Osteoblast (primary cell): ENCODE results near the gene GDF9. TPM values are rescaled to one million over a fixed set of nuclear protein-coding genes. Genes with fewer than 3 reads are reported as not detected.

ENCODE experiments used
- DNase-seq: peaks from one replicate; pipeline ENCODE4 v3.0.0; 2011; ENCODE audit warnings: low spot score, mixed read lengths; ENCODE audit not compliant: insufficient read length; ENCODE audit errors: missing footprints
- H2AFZ ChIP-seq: 2 replicates; pipeline ENCODE4 v1.6.0; 2011; ENCODE audit warnings: mild to moderate bottlenecking, low read length
- H3K27ac ChIP-seq: 2 replicates; pipeline ENCODE4 v1.5.1; 2011; ENCODE audit warnings: mild to moderate bottlenecking, low read depth, low read length, moderate library complexity
- H3K27me3 ChIP-seq: 2 replicates; pipeline ENCODE4 v1.6.0; 2012; ENCODE audit warnings: mild to moderate bottlenecking, control low read depth, inconsistent platforms, low read length, moderate library complexity; ENCODE audit not compliant: insufficient read depth
- H3K36me3 ChIP-seq: 2 replicates; pipeline ENCODE4 v1.5.1; 2011; ENCODE audit warnings: mild to moderate bottlenecking, low read length, control low read depth, moderate library complexity; ENCODE audit not compliant: insufficient read depth
- H3K4me1 ChIP-seq: 2 replicates; pipeline ENCODE4 v1.5.1; 2011; ENCODE audit warnings: mild to moderate bottlenecking, low read length, control low read depth, moderate library complexity; ENCODE audit not compliant: insufficient read depth
- H3K4me2 ChIP-seq: 2 replicates; pipeline ENCODE4 v1.6.0; 2011; ENCODE audit warnings: mild to moderate bottlenecking, low read length; ENCODE audit not compliant: insufficient read depth
- H3K4me3 ChIP-seq: fragments of 200-600 bp; sonication (generic); 3 replicates; pipeline ENCODE4 v1.5.1; 2012; ENCODE audit warnings: mild to moderate bottlenecking, low read length, inconsistent platforms; ENCODE audit not compliant: insufficient read depth
- H3K79me2 ChIP-seq: 2 replicates; pipeline ENCODE4 v1.6.0; 2012; ENCODE audit warnings: mild to moderate bottlenecking, low read length, control low read depth, inconsistent platforms; ENCODE audit not compliant: insufficient read depth
- H3K9me3 ChIP-seq: 2 replicates; pipeline ENCODE4 v1.5.1; 2011; ENCODE audit warnings: low read depth, low read length, control low read depth
- H4K20me1 ChIP-seq: 2 replicates; pipeline ENCODE4 v1.6.0; 2012; ENCODE audit warnings: mild to moderate bottlenecking, low read length, control low read depth; ENCODE audit not compliant: insufficient read depth
- CTCF ChIP-seq: IDR thresholded peaks from 2 replicates; pipeline ENCODE4 v1.5.1; 2011; ENCODE audit warnings: mild to moderate bottlenecking, low read depth, low read length, moderate library complexity; ENCODE audit errors: extremely low read depth
- total RNA-seq: library from RNA; depleted of rRNA; stranded (reverse); fragments of >200 nt; gene quantifications from 2 replicates; pipeline ENCODE4 v1.2.3, GENCODE V29; 2012

The GDF9 gene
- total RNA-seq, 1 donor: 0.36 TPM

- DNase-seq: no peak
- H3K27ac ChIP-seq: no peak overlapping the region
- H3K36me3 ChIP-seq: no peaks in the 10 kb centered on the region
- TF ChIP-seq CTCF: no peak
- no peak overlapping the region for H2AFZ ChIP-seq
- H3K79me2 ChIP-seq: peaks cover 6% of the 10 kb centered on the region
- H3K4me1 ChIP-seq: peaks cover 6% of the 10 kb centered on the region
- H3K27me3 ChIP-seq: no peaks in the 10 kb centered on the region
- H3K4me2 ChIP-seq: no peak overlapping the region
- H4K20me1 ChIP-seq: peaks cover 7% of the 10 kb centered on the region
- H3K4me3 ChIP-seq: no peak overlapping the region
- H3K9me3 ChIP-seq: no peaks in the 10 kb centered on the region
These were observed 32.2 kb downstream of the GDF9 start for GRCh38 chr5:132834057-132834456.

GRCh38 chr5:132832612-132833011 is 33.7 kb downstream of the GDF9 start:
- Histone ChIP-seq H3K79me2 (peaks cover 14% of the 10 kb centered on the region), H3K27me3 (no peaks in the 10 kb centered on the region), H2AFZ (no peak overlapping the region), H3K4me1 (peaks cover 6% of the 10 kb centered on the region), H3K36me3 (no peaks in the 10 kb centered on the region), H3K27ac (no peak overlapping the region), H3K9me3 (no peaks in the 10 kb centered on the region), H3K4me2 (no peak overlapping the region), H3K4me3 (no peak overlapping the region), H4K20me1 (peaks cover 11% of the 10 kb centered on the region)
- peak; percentile 56 for DNase-seq
- TF ChIP-seq CTCF: no peak

- H3K27me3 ChIP-seq: no peaks in the 10 kb centered on the region
- peaks cover 6% of the 10 kb centered on the region for H3K4me1 ChIP-seq
- H2AFZ ChIP-seq: peak overlapping the region; percentile 68
- no peak for TF ChIP-seq CTCF
- DNase-seq: peak; percentile 70
- H3K27ac ChIP-seq: no peak overlapping the region
- peak overlapping the region; percentile 85 for H3K4me3 ChIP-seq
- no peaks in the 10 kb centered on the region for H3K9me3 ChIP-seq
- H3K79me2 ChIP-seq: peaks cover 16% of the 10 kb centered on the region
- peaks cover 11% of the 10 kb centered on the region for H4K20me1 ChIP-seq
- H3K4me2 ChIP-seq: peak overlapping the region; percentile 90
- H3K36me3 ChIP-seq: no peaks in the 10 kb centered on the region
These were observed 35.0 kb downstream of the GDF9 start for GRCh38 chr5:132831095-132831860.

GRCh38 chr5:132830436-132831094 is 35.7 kb downstream of the GDF9 start, which contains the start of gene SHROOM1:
Gene SHROOM1, minus strand, starts transcription at chr5:132830647. Its CDS starts 4,507 bp downstream, at chr5:132826140.
- H3K36me3 ChIP-seq: no peaks in the 10 kb centered on the region
- peak; percentile 98 for DNase-seq
- TF ChIP-seq CTCF: no peak
- H3K27ac ChIP-seq: peak within 1 kb of the TSS; percentile 56
- peak within 1 kb of the TSS; percentile 85 for H3K4me3 ChIP-seq
- no peaks in the 10 kb centered on the region for H3K27me3 ChIP-seq
- H3K79me2 ChIP-seq: peaks cover 16% of the 10 kb centered on the region
- H4K20me1 ChIP-seq: peaks cover 11% of the 10 kb centered on the region
- peak within 1 kb of the TSS; percentile 90 for H3K4me2 ChIP-seq
- H2AFZ ChIP-seq: peak within 1 kb of the TSS; percentile 86
- H3K9me3 ChIP-seq: no peaks in the 10 kb centered on the region
- peaks cover 6% of the 10 kb centered on the region for H3K4me1 ChIP-seq
